OCI-M1 (cell line): ENCODE results near the gene MEMO1.
"Not testable (repeated sequence)": the region's sequence is repeated elsewhere in the genome, so short reads cannot be mapped to it uniquely, and the experiment has no call there.

Experiments
- DNase-seq: peaks from one replicate; lab custom pipeline; 2025; lab: John Stamatoyannopoulos, UW

The MEMO1 gene

DNA sequence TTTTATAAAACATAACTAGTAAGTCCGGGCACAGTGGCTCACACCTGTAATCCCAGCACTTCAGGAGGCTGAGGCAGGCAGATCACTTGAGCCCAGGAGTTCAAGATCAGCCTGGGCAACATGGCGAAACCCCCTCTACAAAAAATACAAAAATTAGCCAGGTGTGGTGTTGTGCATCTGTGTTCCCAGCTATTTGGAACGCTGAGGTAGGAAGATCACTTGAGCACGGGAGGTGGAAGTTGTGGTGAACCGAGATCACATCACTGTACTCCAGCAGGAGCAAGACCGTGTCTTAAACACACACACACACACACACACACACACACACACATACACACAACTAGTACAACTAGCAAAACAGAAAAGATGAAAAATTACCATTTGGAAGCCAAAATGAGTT lies 103.3 kb downstream of the MEMO1 start:
- DNase-seq = not testable (repeated sequence)

DNA sequence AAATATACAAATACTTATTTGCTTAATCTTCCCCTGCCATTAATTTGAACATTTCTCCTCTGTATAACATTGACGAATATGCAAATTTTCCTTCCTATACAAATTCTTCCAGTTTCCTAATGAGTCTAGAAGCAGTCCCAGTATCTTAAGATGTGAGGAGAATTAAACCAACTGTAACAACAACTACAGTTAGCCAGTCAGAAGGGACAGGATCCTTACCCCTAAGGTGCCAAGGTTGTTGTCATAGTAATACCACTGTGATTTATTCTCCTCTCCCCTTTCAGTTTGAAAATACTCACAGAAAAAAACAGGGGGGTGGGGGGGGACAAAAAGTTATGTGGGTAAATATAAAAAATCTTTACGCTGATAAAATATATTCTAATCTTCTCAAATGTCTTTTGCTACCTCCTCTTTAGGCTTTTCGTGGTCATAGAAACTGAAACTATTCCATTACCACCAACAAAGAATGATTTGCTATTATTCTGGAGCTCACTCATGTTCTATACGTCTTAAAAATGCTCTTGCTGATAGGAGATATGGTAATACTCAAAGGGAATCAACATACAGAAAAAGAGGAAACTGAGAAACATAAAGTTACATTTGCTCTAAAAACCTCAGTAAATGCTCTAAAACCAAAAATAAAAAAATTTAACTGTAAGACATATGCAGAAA lies 107.6 kb downstream of the MEMO1 start:
- peak; percentile 54 for DNase-seq

DNA sequence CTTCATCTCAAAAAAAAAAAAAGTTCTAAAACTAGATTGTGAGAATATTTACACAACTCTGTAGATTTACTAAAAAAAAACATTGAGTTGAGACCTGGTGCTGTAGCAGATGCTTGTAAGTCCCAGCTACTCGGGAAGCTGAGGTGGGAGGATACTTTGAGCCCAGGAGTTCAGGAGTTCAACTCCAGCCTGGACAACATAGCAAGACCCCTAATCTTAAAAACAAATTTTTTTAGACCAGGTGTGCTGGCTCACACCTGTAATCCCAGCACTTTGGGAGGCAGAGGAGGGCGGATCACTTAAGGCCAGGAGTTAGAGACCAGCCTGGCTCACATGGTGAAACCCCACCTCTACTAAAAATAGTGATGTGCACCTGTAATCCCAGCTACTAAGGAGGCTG lies 108.9 kb downstream of the MEMO1 start:
- no peak for DNase-seq

DNA sequence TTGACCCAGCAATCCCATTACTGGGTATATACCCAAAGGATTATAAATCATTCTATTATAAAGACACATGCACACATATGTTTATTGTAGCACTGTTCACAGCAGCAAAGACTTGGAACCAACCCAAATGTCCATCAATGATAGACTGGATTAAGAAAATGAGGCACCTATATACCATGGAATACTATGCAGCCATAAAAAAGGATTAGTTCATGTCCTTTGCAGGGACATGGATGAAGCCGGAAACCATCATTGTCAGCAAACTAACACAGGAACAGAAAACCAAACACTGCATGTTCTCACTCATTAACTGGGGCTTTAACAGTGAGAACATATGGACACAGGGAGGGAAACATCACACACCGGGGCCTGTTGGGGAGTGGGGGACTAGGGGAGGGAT lies 110.7 kb downstream of the MEMO1 start:
- not testable (repeated sequence) for DNase-seq

DNA sequence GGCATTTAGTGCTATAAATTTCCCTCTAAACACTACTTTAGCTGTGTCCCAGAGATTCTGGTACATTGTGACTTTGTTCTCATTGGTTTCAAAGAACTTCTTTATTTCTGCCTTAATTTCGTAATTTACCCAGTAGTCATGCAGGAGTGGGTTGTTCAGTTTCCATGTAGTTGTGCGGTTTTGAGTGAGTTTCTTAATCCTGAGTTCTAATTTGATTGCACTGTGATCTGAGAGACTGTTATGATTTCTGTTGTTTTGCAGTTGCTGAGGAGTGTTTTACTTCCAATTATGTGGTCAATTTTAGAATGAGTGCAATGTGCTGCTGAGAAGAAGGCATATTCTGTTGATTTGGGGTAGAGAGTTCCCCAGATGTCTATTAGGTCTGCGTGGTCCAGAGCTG lies 112.5 kb downstream of the MEMO1 start:
- not testable (repeated sequence) for DNase-seq

DNA sequence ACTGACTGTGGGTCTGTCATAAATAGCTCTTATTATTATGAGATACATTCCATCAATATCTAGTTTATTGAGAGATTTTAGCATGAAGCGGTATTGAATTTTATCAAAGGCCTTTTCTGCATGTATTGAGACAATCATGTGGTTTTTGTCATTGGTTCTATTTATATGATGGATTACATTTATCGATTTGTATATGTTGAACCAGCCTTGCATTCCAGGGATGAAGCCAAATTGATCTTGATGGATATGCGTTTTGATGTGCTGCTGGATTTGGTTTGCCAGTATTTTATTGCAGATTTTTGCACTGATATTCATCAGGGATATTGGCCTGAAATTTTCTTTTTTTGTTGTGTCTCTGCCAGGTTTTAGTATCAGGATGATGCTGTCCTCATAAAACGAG lies 113.5 kb downstream of the MEMO1 start:
- DNase-seq = not testable (repeated sequence)

DNA sequence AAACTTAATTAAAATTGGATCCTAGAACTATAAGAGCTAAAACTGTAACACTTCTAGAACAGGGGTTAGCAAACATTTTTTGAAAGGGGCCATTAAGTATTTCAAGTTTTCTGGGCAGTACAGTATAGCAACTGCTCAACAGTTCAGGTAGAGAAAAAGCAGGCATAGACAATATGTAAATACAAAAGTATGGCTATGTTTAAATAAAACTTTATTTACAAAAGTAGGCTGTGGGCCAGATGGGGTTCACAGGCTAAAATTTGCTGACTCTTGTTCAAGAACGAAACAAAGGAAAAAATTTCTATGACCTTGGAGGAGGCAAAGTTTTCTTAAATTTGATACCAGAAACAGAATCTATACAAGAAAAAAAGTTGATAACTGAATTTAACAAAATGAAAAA lies 114.5 kb downstream of the MEMO1 start:
- no peak for DNase-seq

DNA sequence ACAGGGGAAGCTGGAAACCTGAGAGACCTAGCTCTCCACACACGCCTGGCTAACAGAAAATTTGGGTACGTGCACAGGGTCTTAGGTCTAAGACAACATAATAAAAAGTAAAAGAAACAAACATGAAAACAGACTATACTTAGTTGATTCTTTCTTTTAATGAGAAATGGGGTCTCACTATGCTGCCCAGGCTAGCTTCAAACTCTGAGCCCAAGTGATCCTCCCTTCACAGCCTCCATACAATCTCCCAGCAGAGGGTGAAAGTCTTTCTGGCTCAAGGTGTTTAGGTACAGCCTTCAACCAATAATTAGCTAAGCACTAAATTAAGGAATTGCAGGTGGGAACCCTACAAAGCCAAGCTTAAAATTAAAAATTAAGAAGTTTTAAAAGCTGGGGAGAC lies 116.2 kb downstream of the MEMO1 start:
- DNase-seq = no peak

DNA sequence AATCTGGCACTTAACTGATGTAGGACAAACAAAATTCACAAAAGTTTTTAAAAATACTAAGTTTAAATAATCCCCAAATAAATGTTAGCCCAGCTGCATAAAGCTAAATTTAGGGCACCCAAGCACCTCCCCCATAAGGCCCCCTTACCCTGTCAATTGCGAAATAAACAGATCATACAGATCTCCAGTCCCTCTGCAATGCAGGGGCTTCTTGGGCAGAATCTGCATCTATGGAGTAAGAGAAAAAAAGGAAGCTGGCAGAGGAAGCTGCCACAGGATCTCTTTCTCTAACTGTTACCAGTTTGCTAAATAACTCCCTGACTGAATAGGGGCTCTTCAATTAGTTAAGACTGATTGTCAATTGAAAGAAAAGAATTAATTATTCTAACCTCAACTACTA lies 117.7 kb downstream of the MEMO1 start:
- DNase-seq = peak; percentile 69

DNA sequence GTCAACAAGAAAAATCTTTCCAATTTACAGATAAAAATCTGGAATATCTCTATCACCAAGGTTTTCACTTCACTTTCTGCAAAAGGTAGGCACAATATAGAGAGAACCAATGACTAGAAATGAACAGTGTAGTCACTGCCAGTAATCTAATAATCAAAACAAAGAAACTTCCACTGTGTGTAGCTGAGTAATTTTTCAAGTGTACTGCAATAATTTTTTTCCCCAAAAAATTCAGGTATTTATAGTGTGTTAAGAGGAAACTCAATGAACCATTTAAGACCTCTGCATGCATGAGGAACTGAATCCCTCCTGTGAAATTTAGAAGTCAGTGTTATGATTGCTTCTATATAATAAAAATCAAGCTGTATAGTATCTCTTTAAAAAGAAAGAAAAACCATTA lies 121.8 kb downstream of the MEMO1 start:
- no peak for DNase-seq

DNA sequence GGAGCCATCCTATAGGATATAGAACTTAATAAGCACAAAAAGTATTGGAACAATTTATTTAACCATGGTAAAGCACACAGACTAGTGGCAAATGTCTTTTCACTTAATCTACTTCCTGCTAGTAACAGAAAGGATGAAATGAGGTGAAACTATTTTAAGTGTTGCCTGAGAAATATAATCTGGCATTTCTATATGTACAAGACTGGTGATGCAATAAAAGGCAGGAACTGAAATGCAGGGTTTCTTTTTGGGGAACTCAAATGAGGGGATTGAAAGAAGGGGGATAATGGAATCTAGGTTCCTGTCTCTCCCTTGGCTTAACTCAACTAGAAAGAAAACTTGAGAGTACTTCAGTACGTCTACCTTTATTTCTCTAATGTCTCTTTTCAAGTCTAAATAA lies 122.3 kb downstream of the MEMO1 start:
- DNase-seq = peak; percentile 70

DNA sequence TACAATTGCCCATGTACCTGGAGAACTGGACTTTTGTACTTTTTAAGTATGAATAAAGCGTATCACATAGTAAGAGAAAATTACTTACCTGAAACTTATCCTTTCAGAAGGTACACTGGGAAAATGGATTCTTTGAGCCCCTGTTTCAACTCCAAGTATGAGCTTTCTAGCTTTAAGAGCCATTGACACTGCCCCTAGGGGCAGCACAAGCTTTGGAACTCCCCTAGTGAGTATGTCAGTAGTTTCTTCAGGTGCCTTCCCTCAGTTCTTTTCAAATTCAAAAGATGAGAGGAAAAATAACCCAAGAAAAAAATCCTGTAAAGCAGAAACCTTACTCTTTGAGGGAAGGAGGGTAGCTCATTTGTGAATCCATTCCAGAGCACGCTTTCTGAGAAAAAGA lies 124.1 kb downstream of the MEMO1 start:
- DNase-seq = peak; percentile 61

DNA sequence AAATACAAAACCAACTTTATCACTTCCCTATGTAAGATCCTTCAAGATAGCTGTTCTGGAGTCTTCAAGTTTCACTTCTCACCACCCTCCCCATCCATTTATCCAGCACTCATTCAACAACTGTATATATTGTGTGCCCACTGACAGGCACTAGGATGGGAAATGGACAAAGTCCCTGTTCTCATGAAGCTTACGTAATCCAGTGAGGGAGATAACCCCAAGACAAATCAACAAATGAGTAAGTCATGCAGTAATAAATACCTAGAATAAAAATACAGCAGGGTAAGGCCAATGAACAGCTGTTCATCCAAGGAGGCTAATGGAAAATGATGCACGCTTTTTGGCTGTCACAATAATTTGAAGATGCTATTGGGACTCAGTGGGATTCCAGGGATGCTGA lies 133.8 kb downstream of the MEMO1 start:
- DNase-seq = peak; percentile 11

DNA sequence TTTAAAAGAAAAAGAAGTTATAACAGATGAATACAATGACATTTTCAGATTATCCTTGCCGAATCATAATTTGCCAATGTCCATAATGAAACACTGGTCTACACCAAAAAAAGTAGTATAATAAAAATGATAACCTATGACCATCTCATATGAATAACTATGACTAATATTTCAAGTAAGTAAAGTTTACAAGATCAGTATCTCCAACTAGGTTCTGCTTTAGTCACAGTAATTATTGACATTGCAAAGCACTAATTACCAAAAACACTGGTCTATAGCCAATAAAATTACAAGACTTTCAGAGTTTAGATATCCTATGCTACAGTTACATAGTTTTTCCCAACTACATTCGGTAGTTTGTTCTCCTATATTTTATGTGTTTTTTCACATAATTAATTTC lies 136.7 kb downstream of the MEMO1 start:
- DNase-seq = no peak

DNA sequence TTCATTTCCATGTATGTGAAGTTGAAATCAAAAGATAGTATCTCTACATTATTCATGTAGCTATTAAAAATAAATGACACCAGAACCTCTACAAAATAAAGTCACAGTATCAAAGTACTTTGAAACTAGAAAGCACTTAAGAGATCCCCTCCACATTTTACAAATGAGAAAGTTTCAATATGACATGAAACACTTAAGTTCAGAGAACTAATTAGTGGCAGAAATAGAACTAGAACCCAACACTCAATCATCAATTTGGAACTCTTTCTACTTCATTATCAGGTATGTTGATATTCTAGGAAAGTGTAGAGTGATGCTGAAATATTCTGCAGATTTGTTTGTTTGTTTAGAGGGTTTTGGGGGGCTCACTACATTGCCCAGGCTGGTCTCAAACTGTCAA lies 145.6 kb downstream of the MEMO1 start:
- no peak for DNase-seq

DNA sequence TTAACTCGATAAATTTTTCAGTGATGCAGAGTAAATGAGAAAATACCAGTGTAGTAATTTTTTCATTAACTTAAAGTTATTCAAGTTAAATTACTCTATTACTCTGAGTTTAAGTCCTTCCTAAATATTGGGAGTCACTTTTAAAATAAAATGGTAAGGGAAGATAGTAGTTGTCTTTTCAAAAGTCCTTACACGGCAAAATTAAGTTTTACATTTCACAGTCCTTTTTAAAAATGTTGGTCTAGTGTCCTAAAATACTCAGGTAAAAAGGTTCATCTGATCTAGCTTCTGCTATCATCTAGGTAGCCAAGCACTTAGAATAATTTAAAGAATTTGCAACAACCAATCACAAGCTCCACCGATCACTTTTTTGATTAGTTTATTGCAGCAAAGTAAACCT lies 146.9 kb downstream of the MEMO1 start:
- DNase-seq = no peak

DNA sequence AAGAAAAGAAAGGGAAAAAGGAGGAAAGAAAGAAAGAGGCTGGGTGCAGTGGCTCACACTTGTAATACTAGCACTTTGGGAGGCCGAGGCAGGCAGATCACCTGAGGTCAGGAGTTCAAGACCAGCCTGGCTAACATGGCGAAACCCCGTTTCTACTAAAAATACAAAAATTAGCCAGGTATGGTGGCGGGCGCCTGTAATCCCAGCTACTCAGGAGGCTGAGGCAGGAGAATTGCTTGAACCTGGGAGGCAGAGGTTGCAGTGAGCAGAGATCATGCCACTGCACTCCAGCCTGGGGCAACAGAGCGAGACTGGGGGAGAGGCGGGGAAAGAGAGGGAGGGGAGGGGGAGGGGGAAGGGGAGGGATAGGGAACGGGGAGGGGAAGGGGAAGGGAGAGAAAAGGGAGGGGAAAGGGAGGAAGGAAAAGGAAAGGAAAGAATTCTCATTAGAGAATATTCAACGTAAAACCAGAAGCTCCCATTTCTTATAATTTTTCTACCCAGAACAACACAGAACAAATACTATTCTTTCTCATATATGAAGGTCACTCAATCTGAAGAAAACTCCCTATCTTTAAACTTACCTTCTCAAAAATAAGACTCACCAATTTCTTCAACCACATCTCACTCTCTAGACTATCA lies 147.7 kb downstream of the MEMO1 start:
- DNase-seq = not testable (repeated sequence)

DNA sequence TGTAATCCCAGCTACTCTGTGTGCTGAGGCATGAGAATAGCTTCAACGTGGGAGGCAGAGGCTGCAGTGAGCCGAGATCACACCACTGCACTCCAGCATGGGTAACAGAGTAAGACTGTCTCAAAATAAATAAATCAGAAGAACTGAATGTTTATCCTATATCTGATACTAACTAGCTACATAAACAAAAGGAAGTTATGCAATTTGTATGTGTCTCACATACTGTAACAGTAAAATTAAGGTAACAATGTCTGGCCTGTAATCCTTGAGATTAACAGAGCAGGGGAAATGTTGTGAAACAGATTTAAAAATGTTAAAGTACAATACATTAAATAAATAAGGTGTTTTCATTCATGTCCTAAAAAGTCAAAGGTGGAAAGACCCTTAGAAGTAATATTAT lies 150.8 kb downstream of the MEMO1 start:
- DNase-seq = no peak

DNA sequence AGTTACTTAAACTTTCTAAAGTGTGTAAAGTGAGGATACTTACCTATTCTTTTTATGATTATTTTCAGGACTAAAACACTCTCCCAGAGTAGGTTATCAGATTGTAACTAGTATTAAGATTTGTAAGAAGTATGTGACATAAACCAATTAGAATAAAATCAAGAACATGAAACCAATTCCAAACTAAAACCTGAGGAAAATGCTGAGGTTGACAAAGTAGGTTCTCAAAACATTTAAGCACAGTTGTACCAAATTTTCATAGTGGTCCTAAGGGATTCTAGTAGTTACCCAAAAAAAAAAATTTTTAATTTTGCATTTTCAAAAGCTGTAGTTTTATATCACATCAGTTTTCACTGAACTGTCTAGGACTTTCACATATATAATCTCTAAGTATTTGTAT lies 157.3 kb downstream of the MEMO1 start:
- DNase-seq = no peak

DNA sequence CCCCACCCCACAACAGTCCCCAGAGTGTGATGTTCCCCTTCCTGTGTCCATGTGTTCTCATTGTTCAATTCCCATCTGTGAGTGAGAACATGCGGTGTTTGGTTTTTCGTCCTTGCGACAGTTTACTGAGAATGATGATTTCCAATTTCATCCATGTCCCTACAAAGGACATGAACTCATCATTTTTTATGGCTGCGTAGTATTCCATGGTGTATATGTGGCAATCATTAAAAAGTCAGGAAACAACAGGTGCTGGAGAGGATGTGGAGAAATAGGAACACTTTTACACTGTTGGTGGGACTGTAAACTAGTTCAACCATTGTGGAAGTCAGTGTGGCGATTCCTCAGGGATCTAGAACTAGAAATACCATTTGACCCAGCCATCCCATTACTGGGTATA lies 168.7 kb downstream of the MEMO1 start:
- not testable (repeated sequence) for DNase-seq

DNA sequence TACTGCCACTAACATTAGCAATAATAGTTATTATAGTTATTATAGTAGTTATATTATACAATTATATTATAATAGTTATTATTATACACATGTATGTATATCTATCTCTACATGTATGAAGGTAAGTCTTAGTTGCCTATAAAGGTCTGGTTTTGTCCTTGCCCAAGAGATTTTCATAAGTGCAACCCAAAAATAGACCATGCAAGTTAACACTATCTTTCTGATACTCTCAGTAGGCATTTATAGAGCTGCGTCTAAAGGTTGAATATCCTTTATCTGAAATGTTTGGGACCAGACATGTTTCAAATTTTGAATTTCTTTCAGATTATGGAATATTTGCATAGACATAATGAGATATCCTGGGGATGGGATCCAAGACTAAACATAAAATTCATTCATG lies 175.4 kb downstream of the MEMO1 start:
- DNase-seq = no peak

DNA sequence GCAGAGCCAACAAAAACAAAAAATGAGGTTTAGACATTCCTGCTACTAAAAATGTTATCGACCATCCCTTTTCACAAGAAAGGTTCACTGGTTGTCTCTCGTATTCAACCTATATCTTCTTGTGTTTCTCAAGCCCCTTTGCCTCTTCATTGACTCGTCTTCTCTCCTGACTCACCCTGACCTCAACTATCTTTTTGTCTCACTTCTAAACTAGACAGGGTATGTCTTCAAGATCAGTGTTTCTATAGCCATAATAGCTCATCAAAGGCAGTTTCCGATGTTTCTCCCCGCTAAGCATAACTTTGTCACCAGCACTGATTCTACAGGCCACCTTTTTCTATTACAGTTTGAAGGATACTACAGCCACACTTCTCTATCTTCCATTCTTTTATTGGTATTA lies 178.4 kb downstream of the MEMO1 start:
- no peak for DNase-seq

DNA sequence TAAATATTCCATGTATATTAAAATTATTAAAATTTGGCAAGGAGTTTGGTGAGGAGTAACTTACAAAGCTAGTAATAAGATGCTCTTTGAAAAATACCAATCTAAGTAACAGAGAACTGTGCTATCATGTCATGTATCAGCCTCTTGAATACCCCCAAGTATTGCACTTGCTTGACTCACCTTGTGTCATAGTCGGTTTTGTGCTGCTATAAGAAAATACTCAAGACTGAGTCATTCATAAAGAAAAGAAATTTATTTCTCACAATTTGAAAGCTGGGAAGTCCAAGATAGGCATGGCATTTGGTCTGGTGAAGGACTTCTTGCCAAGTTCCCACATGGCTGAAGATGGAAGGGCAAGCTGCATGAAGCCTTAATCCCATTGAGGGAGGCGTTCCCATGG lies 179.2 kb downstream of the MEMO1 start:
- DNase-seq = no peak

DNA sequence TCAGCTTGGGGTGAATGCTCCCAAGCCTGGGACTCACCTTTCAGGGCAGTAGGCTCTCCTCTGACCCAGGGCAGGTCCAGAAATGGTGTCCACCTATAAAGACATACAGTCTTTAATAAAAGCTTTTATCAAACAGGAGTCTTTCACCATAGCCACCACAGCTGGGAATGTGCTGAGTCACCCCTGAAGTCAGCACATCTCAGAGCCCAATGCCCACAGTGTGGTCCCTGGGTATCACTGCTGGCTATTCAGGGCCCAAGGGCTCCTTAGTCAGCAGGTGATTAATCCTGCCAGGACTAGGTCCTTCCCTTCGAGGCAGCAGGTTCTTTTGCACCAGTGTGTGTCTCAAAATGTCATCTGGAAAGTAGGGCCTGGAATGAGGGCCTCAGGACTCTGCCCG lies 181.9 kb downstream of the MEMO1 start:
- DNase-seq = peak; percentile 6
